Right lobe of liver (tissue), 6 donors: ENCODE measurements around the gene AGFG2. TPM values are rescaled to one million over a fixed set of nuclear protein-coding genes. Genes with fewer than 3 reads are reported as not detected.
A peak's percentile ranks its signal among the peaks of the same experiment; 100 is the strongest.

Source experiments
- ATAC-seq, 4 donors: fragments of 200-7000 bp; cut with Tn5 transposase; one replicate each; pipeline ENCODE4 v1.9.1; 2020; ENCODE audit warnings: mild to moderate bottlenecking in 4 of 4, moderate library complexity in 4 of 4
- DNase-seq, 3 donors: peaks; one replicate each; pipeline ENCODE4 v3.0.0-alpha.2; 2020
- H3K27ac ChIP-seq, 3 donors: fragments of 200-600 bp; one replicate each; pipeline ENCODE4 v1.8.0; 2022
- H3K27me3 ChIP-seq, 2 donors: fragments of 200-600 bp; one replicate each; pipeline ENCODE4 v1.8.0; 2022
- H3K36me3 ChIP-seq, 4 donors: fragments of 200-600 bp; sonication (generic) in 1 of 4; one replicate each; pipeline versions ENCODE4 v1.5.1 to v1.8.0; 2017 to 2022; ENCODE audit warnings: control low read depth in 1 of 4
- H3K4me1 ChIP-seq, 4 donors: fragments of 200-600 bp; sonication (generic) in 1 of 4; one replicate each; pipeline versions ENCODE4 v1.5.1 to v1.8.0; 2017 to 2022; ENCODE audit warnings: control low read depth in 1 of 4
- H3K4me3 ChIP-seq, 3 donors: fragments of 200-600 bp; one replicate each; pipeline ENCODE4 v1.8.0; 2022
- H3K9me3 ChIP-seq, 4 donors: fragments of 200-600 bp; sonication (generic) in 1 of 4; one replicate each; pipeline versions ENCODE4 v1.5.1 to v1.8.0; 2017 to 2022; ENCODE audit warnings: control low read depth in 1 of 4
- POLR2A ChIP-seq: fragments of 450-650 bp; IDR thresholded peaks from one replicate; pipeline ENCODE4 v1.6.1; 2017; ENCODE audit warnings: antibody characterized with exemption, mild to moderate bottlenecking
- WGBS: methylation state at CpG from one replicate; pipeline ENCODE4 v1.1.6; 2018; ENCODE audit warnings: low coverage, low lambda C conversion rate; ENCODE audit not compliant: insufficient coverage; ENCODE audit errors: missing lambda C conversion rate; 5-methylcytosine and 5-hydroxymethylcytosine counted together
- intact Hi-C, 2 donors: fragments of 100-400 bp; cut with DNase I; formaldehyde crosslinking; loops; one replicate each; pipeline versions ENCODE4 v1.11.2 to v1.14.1; 2022
- total RNA-seq, 6 experiments: library from RNA; depleted of rRNA in 2 of 6; stranded (reverse); fragments of >200 nt in 2 of 6; fragmentation: NEBNext Ultra II Directional in 3 of 6; extraction: Animal tissue kit (Norgen Biotek cat#: 25700) in 3 of 6; gene quantifications; one replicate each; pipeline versions ENCODE4 v1.1.0 to v1.2.4, GENCODE V29; 2016 to 2023
- TF ChIP-seq, protein P1 (sequence below), 4 donors: fragments of 200-600 bp in 3 of 4; fragments of 450-650 bp in 1 of 4; IDR thresholded peaks; one replicate each; pipeline versions ENCODE4 v1.5.1 to v1.8.0; 2016 to 2022; ENCODE audit warnings: antibody characterized with exemption in 4 of 4, mild to moderate bottlenecking in 2 of 4
- donor health status: DM: no; HTN: yes; CAD: no.
- donor health status: DM: no; HTN: no; CAD: no.
- donor health status: DM: no; HTN: no; CAD: no.
- donor health status: DM: no; HTN: yes; CAD: no.
- donor health status: DM: no; HTN: yes; CAD: no.

Gene AGFG2
- total RNA-seq, 6 experiments from 2014 or later = 52.9 to 86.3 (median 69.8) TPM

DNA sequence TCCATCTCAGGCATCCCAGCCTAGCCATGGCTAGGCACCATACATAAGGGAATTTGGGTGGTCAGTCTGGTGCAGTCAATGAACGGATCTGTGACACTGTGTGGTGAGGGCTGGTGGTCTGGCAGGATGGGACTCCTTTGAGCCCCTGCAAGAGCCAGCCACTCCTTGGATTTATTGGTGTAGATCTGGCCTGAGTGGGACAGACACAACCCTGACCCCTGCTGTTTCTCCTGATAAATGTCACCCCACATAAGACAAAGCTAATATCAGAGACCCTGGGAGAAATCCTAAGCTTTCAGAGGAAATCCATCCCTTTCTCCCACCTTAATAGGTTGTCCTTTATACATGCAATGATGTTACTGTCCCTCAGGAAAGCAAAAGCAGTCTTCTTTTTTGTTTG, 49.4 kb downstream of the AGFG2 start:
- WGBS = 100% methylated on average over 1 of the region's 1 CpG
- Histone ChIP-seq H3K4me3 (no peak overlapping the region), H3K4me1 (peaks cover 0 to 12% (median 3%) of the 10 kb centered on the region in 4 donors), H3K27me3 (no peaks in the 10 kb centered on the region), H3K9me3 (no peaks in the 10 kb centered on the region), H3K27ac (no peak overlapping the region), H3K36me3 (no peaks in the 10 kb centered on the region)
- intact Hi-C loops = loop anchor here in 1 of 2 donors (10.0 kb wide), 1 partner anchor 86 kb away; the partner anchor contains the start of gene GNB2
- ATAC-seq = no peak
- no peak for DNase-seq
- TF ChIP-seq, protein P1, sequence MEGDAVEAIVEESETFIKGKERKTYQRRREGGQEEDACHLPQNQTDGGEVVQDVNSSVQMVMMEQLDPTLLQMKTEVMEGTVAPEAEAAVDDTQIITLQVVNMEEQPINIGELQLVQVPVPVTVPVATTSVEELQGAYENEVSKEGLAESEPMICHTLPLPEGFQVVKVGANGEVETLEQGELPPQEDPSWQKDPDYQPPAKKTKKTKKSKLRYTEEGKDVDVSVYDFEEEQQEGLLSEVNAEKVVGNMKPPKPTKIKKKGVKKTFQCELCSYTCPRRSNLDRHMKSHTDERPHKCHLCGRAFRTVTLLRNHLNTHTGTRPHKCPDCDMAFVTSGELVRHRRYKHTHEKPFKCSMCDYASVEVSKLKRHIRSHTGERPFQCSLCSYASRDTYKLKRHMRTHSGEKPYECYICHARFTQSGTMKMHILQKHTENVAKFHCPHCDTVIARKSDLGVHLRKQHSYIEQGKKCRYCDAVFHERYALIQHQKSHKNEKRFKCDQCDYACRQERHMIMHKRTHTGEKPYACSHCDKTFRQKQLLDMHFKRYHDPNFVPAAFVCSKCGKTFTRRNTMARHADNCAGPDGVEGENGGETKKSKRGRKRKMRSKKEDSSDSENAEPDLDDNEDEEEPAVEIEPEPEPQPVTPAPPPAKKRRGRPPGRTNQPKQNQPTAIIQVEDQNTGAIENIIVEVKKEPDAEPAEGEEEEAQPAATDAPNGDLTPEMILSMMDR (IDR thresholded peaks at IDR 0.05) = peak; percentile 20 to 44 (median 32)
- no peak for TF ChIP-seq POLR2A

DNA sequence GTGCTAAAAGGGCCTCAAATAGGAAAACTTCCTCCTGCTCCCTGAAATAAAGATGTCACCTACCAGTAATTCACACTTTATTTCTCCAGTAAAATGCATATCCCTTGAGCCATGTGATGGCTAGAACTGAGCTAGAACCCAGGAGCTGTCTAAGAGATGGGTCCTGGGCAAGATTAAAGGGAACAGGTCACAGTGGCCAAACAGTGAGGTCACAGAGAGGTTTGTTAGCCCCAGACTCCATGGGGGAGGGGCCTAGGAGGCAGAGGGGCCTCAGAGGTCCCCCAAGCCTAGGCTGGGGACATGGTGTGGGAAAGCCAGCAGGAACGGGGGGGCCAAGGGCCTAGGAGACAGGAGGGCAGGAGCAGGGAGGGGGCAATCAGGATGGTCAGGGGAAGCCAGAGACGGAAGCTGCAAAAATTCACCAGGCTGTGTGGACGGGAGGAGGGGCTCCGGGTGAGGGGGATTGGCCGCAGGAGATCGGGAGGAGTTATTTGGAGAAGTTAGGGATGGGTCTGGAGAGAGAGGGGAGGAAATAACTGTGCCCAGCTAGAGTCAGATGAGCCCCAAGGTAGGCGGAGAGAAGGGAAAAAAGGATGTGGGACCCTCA, 50.4 kb downstream of the AGFG2 start:
- 41% methylated on average over 7 of the region's 7 CpGs for WGBS
- DNase-seq (no peak), ATAC-seq (no peak)
- H3K27ac ChIP-seq = no peak overlapping the region
- TF ChIP-seq, protein P1 (IDR thresholded peaks at IDR 0.05) = no peak
- TF ChIP-seq POLR2A = no peak
- peaks cover 0 to 7% (median 3%) of the 10 kb centered on the region in 4 donors for H3K4me1 ChIP-seq
- intact Hi-C loops = loop anchor here in 1 of 2 donors (10.0 kb wide), 1 partner anchor 85 kb away; the partner anchor contains the start of gene GNB2
- H3K36me3 ChIP-seq = no peaks in the 10 kb centered on the region
- no peaks in the 10 kb centered on the region for H3K27me3 ChIP-seq
- no peaks in the 10 kb centered on the region for H3K9me3 ChIP-seq
- H3K4me3 ChIP-seq = no peak overlapping the region

- Histone ChIP-seq H3K27ac (no peak overlapping the region), H3K4me3 (no peak overlapping the region), H3K9me3 (no peaks in the 10 kb centered on the region), H3K27me3 (no peaks in the 10 kb centered on the region), H3K4me1 (peaks cover 0 to 5% (median 0%) of the 10 kb centered on the region in 4 donors), H3K36me3 (no peaks in the 10 kb centered on the region)
- no peak for TF ChIP-seq POLR2A
- TF ChIP-seq, protein P1 (IDR thresholded peaks at IDR 0.05) = no peak
- no peak for ATAC-seq
- intact Hi-C loops = no loop called here
- DNase-seq = no peak
- WGBS = 36% methylated on average over 12 of the region's 20 CpGs
These were observed 51.2 kb downstream of the AGFG2 start for GRCh38 chr7:100590077-100590737.

DNA sequence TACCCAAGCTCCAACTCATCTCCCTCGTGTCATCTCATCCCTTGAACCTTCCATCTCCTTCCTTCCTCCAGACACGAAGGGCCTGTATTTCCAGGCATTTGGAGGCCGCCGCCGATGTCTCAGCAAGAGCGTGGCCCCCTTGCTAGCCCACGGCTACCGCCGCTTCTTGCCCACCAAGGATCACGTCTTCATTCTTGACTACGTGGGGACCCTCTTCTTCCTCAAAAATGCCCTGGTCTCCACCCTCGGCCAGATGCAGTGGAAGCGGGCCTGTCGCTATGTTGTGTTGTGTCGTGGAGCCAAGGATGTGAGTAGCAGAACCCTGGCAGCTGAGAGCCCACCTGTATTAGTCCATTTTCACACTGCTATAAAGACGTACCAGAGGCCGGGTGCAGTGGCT, 52.6 kb downstream of the AGFG2 start:
- 93% methylated on average over 12 of the region's 17 CpGs for WGBS
- intact Hi-C loops = no loop called here
- Histone ChIP-seq H3K4me3 (no peak overlapping the region), H3K27ac (no peak overlapping the region), H3K36me3 (no peaks in the 10 kb centered on the region), H3K27me3 (no peaks in the 10 kb centered on the region), H3K4me1 (peaks cover 0 to 5% (median 0%) of the 10 kb centered on the region in 4 donors), H3K9me3 (no peaks in the 10 kb centered on the region)
- TF ChIP-seq POLR2A = no peak
- TF ChIP-seq, protein P1 (IDR thresholded peaks at IDR 0.05) = no peak
- ATAC-seq = no peak
- no peak for DNase-seq
